Neural cell (in vitro differentiated cells): Measurements from ENCODE around the gene TSPAN7. TPM values are rescaled to one million over a fixed set of nuclear protein-coding genes. Genes with fewer than 3 reads are reported as not detected.

Experiments used
- H2AFZ ChIP-seq: fragments of 200-600, 300-800 bp; sonication (generic), shearing (Covaris generic); 2 replicates; pipeline ENCODE4 v1.6.0; 2014; ENCODE audit warnings: low read depth, mild to moderate bottlenecking, antibody characterized with exemption, low read length, moderate library complexity
- H3F3A ChIP-seq: fragments of 200-600 bp; shearing (Covaris generic); 2 replicates; pipeline ENCODE4 v1.6.1; 2016; ENCODE audit warnings: mild to moderate bottlenecking, moderate library complexity, mixed read lengths, antibody characterized with exemption, low read length; ENCODE audit not compliant: insufficient read depth, poor library complexity, severe bottlenecking
- H3K27ac ChIP-seq: fragments of 200-600, 300-800 bp; sonication (generic), shearing (Covaris generic); 2 replicates; pipeline ENCODE4 v1.5.1; 2014; ENCODE audit warnings: mild to moderate bottlenecking, low read length, moderate library complexity
- H3K27me3 ChIP-seq: fragments of 300-800, 200-600 bp; sonication (generic), shearing (Covaris generic); 2 replicates; pipeline ENCODE4 v1.6.0; 2014; ENCODE audit warnings: mild to moderate bottlenecking, low read depth, low read length, moderate library complexity; ENCODE audit not compliant: insufficient read depth
- H3K36me3 ChIP-seq: fragments of 300-800, 200-600 bp; sonication (generic), shearing (Covaris generic); 2 replicates; pipeline ENCODE4 v1.5.1; 2014; ENCODE audit warnings: mild to moderate bottlenecking, antibody characterized with exemption, low read length, moderate library complexity; ENCODE audit not compliant: insufficient read depth
- H3K4me2 ChIP-seq: fragments of 300-800, 200-600 bp; sonication (generic), shearing (Covaris generic); 2 replicates; pipeline ENCODE4 v1.6.0; 2014; ENCODE audit warnings: mild to moderate bottlenecking, low read length
- H3K4me3 ChIP-seq: fragments of 300-800, 200-600 bp; sonication (generic), shearing (Covaris generic); 2 replicates; pipeline ENCODE4 v1.5.1; 2014; ENCODE audit warnings: mild to moderate bottlenecking, low read length, moderate library complexity
- H3K79me2 ChIP-seq: fragments of 200-600 bp; shearing (Covaris generic); replicated peaks from 2 replicates; pipeline ENCODE4 v1.6.0; 2014; ENCODE audit warnings: mild to moderate bottlenecking, low read length, moderate library complexity; ENCODE audit not compliant: insufficient read depth
- H3K9ac ChIP-seq: fragments of 300-800, 200-600 bp; sonication (generic), shearing (Covaris generic); 2 replicates; pipeline ENCODE4 v1.6.1; 2016; ENCODE audit warnings: mild to moderate bottlenecking, low read length, mixed read lengths
- H3K9me2 ChIP-seq: fragments of 200-600 bp; shearing (Covaris generic); 2 replicates; pipeline ENCODE4 v1.6.1; 2016; ENCODE audit warnings: mild to moderate bottlenecking, low read length, mixed read lengths; ENCODE audit not compliant: insufficient read depth
- H3K9me3 ChIP-seq: fragments of 200-600, 300-800 bp; sonication (generic), shearing (Covaris generic); 2 replicates; pipeline ENCODE4 v1.6.1; 2016; ENCODE audit warnings: mild to moderate bottlenecking, mixed run types, low read length, moderate library complexity, mixed read lengths
- H4K20me1 ChIP-seq: fragments of 200-600 bp; shearing (Covaris generic); 2 replicates; pipeline ENCODE4 v1.6.1; 2016; ENCODE audit warnings: mild to moderate bottlenecking, mixed run types; ENCODE audit not compliant: insufficient read depth
- EP300 ChIP-seq: fragments of 450-650 bp; conservative IDR thresholded peaks from 2 replicates; pipeline ENCODE4 v1.6.1; 2014; ENCODE audit warnings: antibody characterized with exemption, mild to moderate bottlenecking, moderate library complexity; ENCODE audit not compliant: poor library complexity, severe bottlenecking
- EZH2 ChIP-seq: fragments of 200-600, 300-800 bp; shearing (Covaris generic), sonication (generic); IDR thresholded peaks from 2 replicates; pipeline ENCODE4 v1.6.1; 2014; ENCODE audit warnings: antibody characterized with exemption, low read length, borderline replicate concordance, mild to moderate bottlenecking; ENCODE audit not compliant: insufficient read depth, poor library complexity, severe bottlenecking
- MXI1 ChIP-seq: fragments of 450-650 bp; conservative IDR thresholded peaks from 2 replicates; pipeline ENCODE4 v1.6.1; 2014; ENCODE audit warnings: antibody characterized with exemption, mild to moderate bottlenecking; ENCODE audit not compliant: poor library complexity, severe bottlenecking
- POLR2AphosphoS5 ChIP-seq: IDR thresholded peaks from 2 replicates; pipeline ENCODE4 v1.6.1; 2012
- RAD21 ChIP-seq: fragments of 450-650 bp; conservative IDR thresholded peaks from 2 replicates; pipeline ENCODE4 v1.6.1; 2014; ENCODE audit warnings: antibody characterized with exemption, mild to moderate bottlenecking, moderate library complexity
- SMC3 ChIP-seq: fragments of 450-650 bp; conservative IDR thresholded peaks from 2 replicates; pipeline ENCODE4 v1.6.1; 2014; ENCODE audit warnings: antibody characterized with exemption, mild to moderate bottlenecking, moderate library complexity; ENCODE audit not compliant: poor library complexity
- TAF1 ChIP-seq: IDR thresholded peaks from 2 replicates; pipeline ENCODE4 v1.6.1; 2012; ENCODE audit warnings: low read depth
- polyA plus RNA-seq: library from polyadenylated mRNA; depleted of rRNA; stranded (reverse); fragments of >200 nt; gene quantifications from 2 replicates; pipeline ENCODE4 v1.2.3, GENCODE V29; 2014
- TF ChIP-seq, protein P1 (sequence below): fragments of 450-650 bp; IDR thresholded peaks from 2 replicates; pipeline ENCODE4 v1.5.1; 2014; ENCODE audit warnings: antibody characterized with exemption, mild to moderate bottlenecking, moderate library complexity; ENCODE audit not compliant: poor library complexity, severe bottlenecking
- TF ChIP-seq, protein P2 (sequence below): IDR thresholded peaks from 2 replicates; pipeline ENCODE4 v1.6.1; 2012; ENCODE audit warnings: borderline replicate concordance

The TSPAN7 gene
- polyA plus RNA-seq, 1 donor from 2014 or later: 184 TPM

DNA sequence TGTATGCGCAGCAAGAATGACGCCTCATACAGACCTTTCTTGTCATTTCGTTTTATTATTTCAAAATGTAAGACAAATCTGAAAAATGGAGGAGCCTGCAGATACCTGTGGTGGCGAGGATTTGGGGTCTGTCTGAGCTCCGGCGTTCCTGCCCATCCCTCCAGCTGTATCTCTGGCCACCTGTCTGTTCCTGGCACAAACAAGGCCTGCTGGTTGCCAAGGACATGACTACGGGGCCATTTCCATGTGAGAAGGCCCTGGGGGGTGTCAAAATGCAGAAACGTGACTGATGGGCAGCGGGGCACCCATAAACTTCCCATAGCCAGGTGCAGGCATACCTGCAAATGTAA is 591 bp upstream of the TSPAN7 start:
- Histone ChIP-seq H4K20me1 (no peaks in the 10 kb centered on the region), H3K4me2 (no peak overlapping the region)

DNA sequence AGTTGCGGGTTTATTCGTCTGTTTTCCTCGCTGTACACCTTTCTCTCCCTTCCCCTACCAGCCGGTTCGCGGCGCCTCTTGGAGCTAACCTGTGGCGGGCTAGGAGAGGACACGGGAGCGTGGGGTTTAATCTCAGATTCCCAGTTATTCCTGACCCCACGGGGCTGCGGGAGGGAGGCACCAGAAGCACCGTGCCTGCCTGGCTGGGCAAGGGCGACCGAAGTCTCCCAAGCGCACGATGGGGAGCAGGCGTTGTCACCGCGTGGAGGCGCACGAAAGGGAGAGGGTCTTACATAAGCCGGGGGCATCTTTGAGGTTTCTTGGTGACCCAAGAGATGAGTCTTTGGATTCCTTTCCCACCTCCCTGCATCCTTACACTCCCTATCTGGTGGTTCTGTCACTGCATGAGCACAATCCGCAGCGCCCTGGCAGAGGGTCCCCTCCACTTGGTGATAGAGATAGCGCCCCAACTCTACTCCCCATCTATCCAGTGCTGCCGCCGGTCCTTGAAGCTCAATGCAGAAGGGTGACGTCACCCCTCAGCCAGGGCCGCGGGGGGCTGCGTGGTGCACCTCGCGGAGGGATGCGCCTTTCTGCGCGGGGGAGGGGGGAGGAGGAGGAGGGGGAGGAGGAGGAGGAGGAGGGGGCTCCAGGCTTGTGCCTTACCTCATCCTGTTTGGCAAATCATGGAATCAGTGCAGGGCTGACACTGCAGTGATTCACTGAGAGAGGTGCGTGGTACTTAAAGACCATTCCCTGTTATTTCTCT is 793 bp downstream of the TSPAN7 start:
- Histone ChIP-seq H3K27me3 (no peaks in the 10 kb centered on the region), H3K4me3 (peak overlapping the region; percentile 81), H3K9me2 (no peaks in the 10 kb centered on the region), H3K4me2 (no peak overlapping the region), H3K9me3 (no peaks in the 10 kb centered on the region), H3K36me3 (no peaks in the 10 kb centered on the region), H3F3A (no peaks in the 10 kb centered on the region), H3K9ac (peak overlapping the region; percentile 94), H3K79me2 (peaks cover 18% of the 10 kb centered on the region), H3K27ac (peak overlapping the region; percentile 95), H4K20me1 (no peaks in the 10 kb centered on the region), H2AFZ (peak overlapping the region; percentile 14)
- TF ChIP-seq RAD21 (peak; percentile 29), EZH2 (no peak), SMC3 (peak; percentile 32), TAF1 (peak; percentile 73), EP300 (no peak), POLR2AphosphoS5 (peak; percentile 86), MXI1 (peak; percentile 32)
- TF ChIP-seq, protein P1, sequence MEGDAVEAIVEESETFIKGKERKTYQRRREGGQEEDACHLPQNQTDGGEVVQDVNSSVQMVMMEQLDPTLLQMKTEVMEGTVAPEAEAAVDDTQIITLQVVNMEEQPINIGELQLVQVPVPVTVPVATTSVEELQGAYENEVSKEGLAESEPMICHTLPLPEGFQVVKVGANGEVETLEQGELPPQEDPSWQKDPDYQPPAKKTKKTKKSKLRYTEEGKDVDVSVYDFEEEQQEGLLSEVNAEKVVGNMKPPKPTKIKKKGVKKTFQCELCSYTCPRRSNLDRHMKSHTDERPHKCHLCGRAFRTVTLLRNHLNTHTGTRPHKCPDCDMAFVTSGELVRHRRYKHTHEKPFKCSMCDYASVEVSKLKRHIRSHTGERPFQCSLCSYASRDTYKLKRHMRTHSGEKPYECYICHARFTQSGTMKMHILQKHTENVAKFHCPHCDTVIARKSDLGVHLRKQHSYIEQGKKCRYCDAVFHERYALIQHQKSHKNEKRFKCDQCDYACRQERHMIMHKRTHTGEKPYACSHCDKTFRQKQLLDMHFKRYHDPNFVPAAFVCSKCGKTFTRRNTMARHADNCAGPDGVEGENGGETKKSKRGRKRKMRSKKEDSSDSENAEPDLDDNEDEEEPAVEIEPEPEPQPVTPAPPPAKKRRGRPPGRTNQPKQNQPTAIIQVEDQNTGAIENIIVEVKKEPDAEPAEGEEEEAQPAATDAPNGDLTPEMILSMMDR: peak; percentile 54
- TF ChIP-seq, protein P2, sequence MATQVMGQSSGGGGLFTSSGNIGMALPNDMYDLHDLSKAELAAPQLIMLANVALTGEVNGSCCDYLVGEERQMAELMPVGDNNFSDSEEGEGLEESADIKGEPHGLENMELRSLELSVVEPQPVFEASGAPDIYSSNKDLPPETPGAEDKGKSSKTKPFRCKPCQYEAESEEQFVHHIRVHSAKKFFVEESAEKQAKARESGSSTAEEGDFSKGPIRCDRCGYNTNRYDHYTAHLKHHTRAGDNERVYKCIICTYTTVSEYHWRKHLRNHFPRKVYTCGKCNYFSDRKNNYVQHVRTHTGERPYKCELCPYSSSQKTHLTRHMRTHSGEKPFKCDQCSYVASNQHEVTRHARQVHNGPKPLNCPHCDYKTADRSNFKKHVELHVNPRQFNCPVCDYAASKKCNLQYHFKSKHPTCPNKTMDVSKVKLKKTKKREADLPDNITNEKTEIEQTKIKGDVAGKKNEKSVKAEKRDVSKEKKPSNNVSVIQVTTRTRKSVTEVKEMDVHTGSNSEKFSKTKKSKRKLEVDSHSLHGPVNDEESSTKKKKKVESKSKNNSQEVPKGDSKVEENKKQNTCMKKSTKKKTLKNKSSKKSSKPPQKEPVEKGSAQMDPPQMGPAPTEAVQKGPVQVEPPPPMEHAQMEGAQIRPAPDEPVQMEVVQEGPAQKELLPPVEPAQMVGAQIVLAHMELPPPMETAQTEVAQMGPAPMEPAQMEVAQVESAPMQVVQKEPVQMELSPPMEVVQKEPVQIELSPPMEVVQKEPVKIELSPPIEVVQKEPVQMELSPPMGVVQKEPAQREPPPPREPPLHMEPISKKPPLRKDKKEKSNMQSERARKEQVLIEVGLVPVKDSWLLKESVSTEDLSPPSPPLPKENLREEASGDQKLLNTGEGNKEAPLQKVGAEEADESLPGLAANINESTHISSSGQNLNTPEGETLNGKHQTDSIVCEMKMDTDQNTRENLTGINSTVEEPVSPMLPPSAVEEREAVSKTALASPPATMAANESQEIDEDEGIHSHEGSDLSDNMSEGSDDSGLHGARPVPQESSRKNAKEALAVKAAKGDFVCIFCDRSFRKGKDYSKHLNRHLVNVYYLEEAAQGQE: peak; percentile 42

More for the DNA sequence above, 591 bp upstream of the TSPAN7 start:
- Histone ChIP-seq H3K36me3 (no peaks in the 10 kb centered on the region), H3K27me3 (no peaks in the 10 kb centered on the region), H3K9me3 (no peaks in the 10 kb centered on the region), H3K4me3 (peak overlapping the region; percentile 56), H3K9me2 (no peaks in the 10 kb centered on the region), H3K9ac (peak overlapping the region; percentile 16), H2AFZ (peak overlapping the region; percentile 21), H3K27ac (peak overlapping the region; percentile 55), H3K79me2 (peaks cover 17% of the 10 kb centered on the region), H3F3A (no peaks in the 10 kb centered on the region)
- TF ChIP-seq RAD21: no peak
- TF ChIP-seq, protein P2: no peak
- TF ChIP-seq EP300: no peak
- TF ChIP-seq POLR2AphosphoS5: no peak
- TF ChIP-seq, protein P1: no peak
- TF ChIP-seq EZH2: no peak
- TF ChIP-seq TAF1: no peak
- no peak for TF ChIP-seq MXI1
- TF ChIP-seq SMC3: no peak
